Measurements from ENCODE around the gene CEP170B. TPM values are rescaled to one million over a fixed set of nuclear protein-coding genes. Genes with fewer than 3 reads are reported as not detected.

The CEP170B gene
- total and polyA plus RNA-seq, 9 of the 15 experiments (the other 6 are each of a cell fraction or from before 2014, with no cell fraction given) = 0.01 to 10.2 (median 2.2) TPM

GRCh38 chr14:104882325-104882973 is 17.4 kb downstream of the CEP170B start (continued):
- TF ChIP-seq PRDM10 (IDR thresholded peaks at IDR 0.05; ENCODE audit: partially characterized antibody) (peak; percentile 32), AFF4 (CRISPR knock-in tag; IDR thresholded peaks at IDR 0.05) (no peak), ZBTB12 (CRISPR knock-in tag; IDR thresholded peaks at IDR 0.05) (no peak)

Measured in K562 (cell line).